Measurements from ENCODE around the gene PDE1C. TPM values are rescaled to one million over a fixed set of nuclear protein-coding genes. Genes with fewer than 3 reads are reported as not detected.

The PDE1C gene
- polyA plus RNA-seq, 4 donors: 3.3 to 5.0 (median 4.1) TPM

- DNase-seq (ENCODE audit: low read depth in 4 of 4, low spot score in 2 of 4): peak; percentile 17 to 63 (median 36)
These were observed 333.9 kb downstream of the PDE1C start for GRCh38 chr7:31735991-31736982.

GRCh38 chr7:31734456-31734855 lies 335.8 kb downstream of the PDE1C start:
- DNase-seq (ENCODE audit: low read depth in 4 of 4, low spot score in 2 of 4): no peak

- no peak for DNase-seq (ENCODE audit: low read depth in 4 of 4, low spot score in 2 of 4)
These were observed 340.9 kb downstream of the PDE1C start for GRCh38 chr7:31729195-31729804.

- no peak for DNase-seq (ENCODE audit: low read depth in 4 of 4, low spot score in 2 of 4)
These were observed 345.5 kb downstream of the PDE1C start for GRCh38 chr7:31724696-31725095.

- no peak for DNase-seq (ENCODE audit: low read depth in 4 of 4, low spot score in 2 of 4)
These were observed 349.8 kb downstream of the PDE1C start for GRCh38 chr7:31720366-31720765.

- no peak for DNase-seq (ENCODE audit: low read depth in 4 of 4, low spot score in 2 of 4)
These were observed 353.9 kb downstream of the PDE1C start for GRCh38 chr7:31716355-31716754.

- DNase-seq (ENCODE audit: low read depth in 4 of 4, low spot score in 2 of 4): no peak
These were observed 360.0 kb downstream of the PDE1C start for GRCh38 chr7:31710171-31710570.

GRCh38 chr7:31707089-31707488 lies 363.1 kb downstream of the PDE1C start:
- DNase-seq (ENCODE audit: low read depth in 4 of 4, low spot score in 2 of 4): no peak

- no peak for DNase-seq (ENCODE audit: low read depth in 4 of 4, low spot score in 2 of 4)
These were observed 364.8 kb downstream of the PDE1C start for GRCh38 chr7:31705377-31705776.

GRCh38 chr7:31702354-31702753 lies 367.9 kb downstream of the PDE1C start:
- no peak for DNase-seq (ENCODE audit: low read depth in 4 of 4, low spot score in 2 of 4)

Measured in left renal cortex interstitium (tissue), 4 donors.